Adipocyte (in vitro differentiated cells): ENCODE results near the gene GAR1.

Source experiments
- DNase-seq: peaks from one replicate; pipeline ENCODE4 v3.0.0-alpha.2; 2015; ENCODE audit warnings: low read depth
- H3K27me3 ChIP-seq: replicated peaks from 2 replicates; pipeline ENCODE4 v1.7.0; 2013; ENCODE audit warnings: mild to moderate bottlenecking, low read length, moderate library complexity; ENCODE audit not compliant: control insufficient read depth, insufficient read depth
- H3K36me3 ChIP-seq: 2 replicates; pipeline ENCODE4 v1.7.0; 2013; ENCODE audit warnings: low read length, mild to moderate bottlenecking, moderate library complexity; ENCODE audit not compliant: control insufficient read depth, insufficient read depth, severe bottlenecking
- H3K4me1 ChIP-seq: 2 replicates; pipeline ENCODE4 v1.7.0; 2013; ENCODE audit warnings: mild to moderate bottlenecking, low read length, moderate library complexity; ENCODE audit not compliant: control insufficient read depth, insufficient read depth
- H3K4me3 ChIP-seq: 2 replicates; pipeline ENCODE4 v1.7.0; 2013; ENCODE audit warnings: mild to moderate bottlenecking, low read length, moderate library complexity
- H3K9ac ChIP-seq: 2 replicates; pipeline ENCODE4 v1.7.0; 2013; ENCODE audit warnings: mild to moderate bottlenecking, low read length, moderate library complexity
- H3K9me3 ChIP-seq: 2 replicates; pipeline ENCODE4 v1.7.0; 2013; ENCODE audit warnings: mild to moderate bottlenecking, low read length, moderate library complexity; ENCODE audit not compliant: control insufficient read depth

The GAR1 gene

GRCh38 chr4:109810552-109811387 lies 4.8 kb upstream of the GAR1 start:
- no peak for DNase-seq

GRCh38 chr4:109811707-109812106 lies 3.9 kb upstream of the GAR1 start:
- Histone ChIP-seq H3K4me1 (peaks cover 10% of the 10 kb centered on the region), H3K36me3 (no peaks in the 10 kb centered on the region), H3K27me3 (no peaks in the 10 kb centered on the region), H3K9me3 (no peaks in the 10 kb centered on the region), H3K9ac (no peak overlapping the region), H3K4me3 (no peak overlapping the region)
- DNase-seq, result no peak

More at GRCh38 chr4:109810552-109811387, 4.8 kb upstream of the GAR1 start:
- Histone ChIP-seq H3K4me3 (no peak overlapping the region), H3K36me3 (no peaks in the 10 kb centered on the region), H3K9me3 (no peaks in the 10 kb centered on the region), H3K27me3 (no peaks in the 10 kb centered on the region), H3K9ac (no peak overlapping the region), H3K4me1 (peaks cover 4% of the 10 kb centered on the region)

- peaks cover 9% of the 10 kb centered on the region for H3K36me3 ChIP-seq
- peak overlapping the region; percentile 97 for H3K9ac ChIP-seq
- H3K4me3 ChIP-seq, result peak overlapping the region; percentile 100
- H3K9me3 ChIP-seq, result no peaks in the 10 kb centered on the region
- DNase-seq, result peak; percentile 43
- no peaks in the 10 kb centered on the region for H3K27me3 ChIP-seq
- H3K4me1 ChIP-seq, result peaks cover 21% of the 10 kb centered on the region
Measured at GRCh38 chr4:109816082-109816442, 500 bp downstream of the GAR1 start.

GRCh38 chr4:109816894-109817293 lies 1.3 kb downstream of the GAR1 start:
- Histone ChIP-seq H3K9ac (peak overlapping the region; percentile 97), H3K9me3 (no peaks in the 10 kb centered on the region), H3K27me3 (no peaks in the 10 kb centered on the region), H3K4me3 (peak overlapping the region; percentile 100), H3K4me1 (peaks cover 22% of the 10 kb centered on the region), H3K36me3 (peaks cover 14% of the 10 kb centered on the region)
- no peak for DNase-seq

GRCh38 chr4:109818268-109818667 lies 2.7 kb downstream of the GAR1 start:
- Histone ChIP-seq H3K4me3 (no peak overlapping the region), H3K9me3 (no peaks in the 10 kb centered on the region), H3K4me1 (peaks cover 22% of the 10 kb centered on the region), H3K36me3 (peaks cover 27% of the 10 kb centered on the region), H3K27me3 (no peaks in the 10 kb centered on the region), H3K9ac (no peak overlapping the region)
- no peak for DNase-seq

- Histone ChIP-seq H3K9ac (no peak overlapping the region), H3K36me3 (peaks cover 49% of the 10 kb centered on the region), H3K4me3 (no peak overlapping the region), H3K9me3 (no peaks in the 10 kb centered on the region), H3K4me1 (peaks cover 22% of the 10 kb centered on the region), H3K27me3 (no peaks in the 10 kb centered on the region)
- DNase-seq, result no peak
Measured at GRCh38 chr4:109820563-109820962, 5.0 kb downstream of the GAR1 start.

- H3K9ac ChIP-seq, result peak overlapping the region; percentile 24
- no peak for DNase-seq
- peaks cover 21% of the 10 kb centered on the region for H3K4me1 ChIP-seq
- H3K36me3 ChIP-seq, result peaks cover 50% of the 10 kb centered on the region
- no peaks in the 10 kb centered on the region for H3K9me3 ChIP-seq
- no peaks in the 10 kb centered on the region for H3K27me3 ChIP-seq
- H3K4me3 ChIP-seq, result no peak overlapping the region
Measured at GRCh38 chr4:109821185-109821584, 5.6 kb downstream of the GAR1 start.

- Histone ChIP-seq H3K9me3 (no peaks in the 10 kb centered on the region), H3K4me1 (peaks cover 4% of the 10 kb centered on the region), H3K9ac (no peak overlapping the region), H3K27me3 (no peaks in the 10 kb centered on the region), H3K36me3 (peaks cover 37% of the 10 kb centered on the region), H3K4me3 (no peak overlapping the region)
- peak; percentile 75 for DNase-seq
Measured at GRCh38 chr4:109826719-109827118, 11.2 kb downstream of the GAR1 start.

- Histone ChIP-seq H3K4me1 (peaks cover 4% of the 10 kb centered on the region), H3K9ac (no peak within 1 kb of the TSS)
- no peak for DNase-seq
Measured at GRCh38 chr4:109827672-109828071, 12.1 kb downstream of the GAR1 start, which contains the start of gene RRH. Gene RRH (plus strand): TSS chr4:109827972. CDS start chr4:109828028, 56 bp downstream.

GRCh38 chr4:109833756-109834155 lies 18.2 kb downstream of the GAR1 start:
- H3K4me3 ChIP-seq, result no peak overlapping the region
- no peak for DNase-seq
- H3K9ac ChIP-seq, result no peak overlapping the region
- no peaks in the 10 kb centered on the region for H3K9me3 ChIP-seq
- no peaks in the 10 kb centered on the region for H3K36me3 ChIP-seq
- no peaks in the 10 kb centered on the region for H3K4me1 ChIP-seq
- H3K27me3 ChIP-seq, result no peaks in the 10 kb centered on the region

More at GRCh38 chr4:109827672-109828071, 12.1 kb downstream of the GAR1 start, which contains the start of gene RRH:
- H3K4me3 ChIP-seq, result no peak within 1 kb of the TSS
- H3K27me3 ChIP-seq, result no peaks in the 10 kb centered on the region
- H3K9me3 ChIP-seq, result no peaks in the 10 kb centered on the region
- H3K36me3 ChIP-seq, result peaks cover 29% of the 10 kb centered on the region

GRCh38 chr4:109836985-109837384 lies 21.4 kb downstream of the GAR1 start:
- no peak overlapping the region for H3K4me3 ChIP-seq
- no peaks in the 10 kb centered on the region for H3K36me3 ChIP-seq
- no peaks in the 10 kb centered on the region for H3K9me3 ChIP-seq
- no peaks in the 10 kb centered on the region for H3K4me1 ChIP-seq
- no peak for DNase-seq
- no peak overlapping the region for H3K9ac ChIP-seq
- no peaks in the 10 kb centered on the region for H3K27me3 ChIP-seq
